ENCODE data around the gene TMEM255B. TPM values are rescaled to one million over a fixed set of nuclear protein-coding genes. Genes with fewer than 3 reads are reported as not detected.

The TMEM255B gene
- total and polyA plus RNA-seq, 11 donors: 1.4 to 20.3 (median 4.4) TPM

DNA sequence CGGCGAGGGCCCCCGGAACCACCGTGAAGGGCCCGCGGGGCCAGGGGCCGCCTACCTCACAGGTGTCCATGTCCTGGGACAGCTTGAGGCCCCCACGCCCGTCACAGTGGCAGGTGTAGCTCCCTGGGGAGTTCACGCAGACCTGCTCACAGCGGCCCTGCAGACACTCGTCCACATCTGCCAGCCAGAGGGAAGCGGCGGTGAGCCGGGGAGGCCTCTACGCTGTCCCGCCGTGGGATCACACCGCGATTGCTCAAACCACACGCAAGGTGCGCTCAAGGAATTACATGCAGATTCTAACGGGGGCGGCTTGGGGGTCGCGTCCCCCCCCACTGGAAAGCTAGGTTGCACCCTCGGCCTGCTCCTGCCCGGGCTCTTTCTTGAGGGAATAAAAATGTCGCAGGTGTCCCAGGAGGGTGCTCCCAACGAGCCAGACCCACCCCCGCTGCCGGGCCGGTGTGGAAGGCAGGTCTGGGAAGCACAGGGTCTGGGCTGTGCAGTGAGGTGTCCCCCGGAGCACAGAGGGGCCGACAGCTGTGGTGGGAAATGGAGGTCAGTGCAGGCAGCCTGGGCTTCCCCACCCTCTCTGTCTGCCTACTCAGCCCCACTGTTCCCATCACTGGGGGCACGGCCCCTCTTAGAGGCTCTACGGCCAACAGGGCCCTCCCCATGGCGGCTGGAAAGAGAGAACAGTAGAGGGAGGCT lies 75.6 kb downstream of the TMEM255B start:
- Histone ChIP-seq H3K4me3 (no peak overlapping the region), H3K27ac (no peak overlapping the region), H3K4me1 (peaks cover 19 to 30% (median 29%) of the 10 kb centered on the region in 12 donors), H3K9me3 (no peaks in the 10 kb centered on the region), H3K27me3 (no peaks in the 10 kb centered on the region), H3K36me3 (peaks cover 2 to 48% (median 40%) of the 10 kb centered on the region in 9 donors)
- TF ChIP-seq, protein P1, sequence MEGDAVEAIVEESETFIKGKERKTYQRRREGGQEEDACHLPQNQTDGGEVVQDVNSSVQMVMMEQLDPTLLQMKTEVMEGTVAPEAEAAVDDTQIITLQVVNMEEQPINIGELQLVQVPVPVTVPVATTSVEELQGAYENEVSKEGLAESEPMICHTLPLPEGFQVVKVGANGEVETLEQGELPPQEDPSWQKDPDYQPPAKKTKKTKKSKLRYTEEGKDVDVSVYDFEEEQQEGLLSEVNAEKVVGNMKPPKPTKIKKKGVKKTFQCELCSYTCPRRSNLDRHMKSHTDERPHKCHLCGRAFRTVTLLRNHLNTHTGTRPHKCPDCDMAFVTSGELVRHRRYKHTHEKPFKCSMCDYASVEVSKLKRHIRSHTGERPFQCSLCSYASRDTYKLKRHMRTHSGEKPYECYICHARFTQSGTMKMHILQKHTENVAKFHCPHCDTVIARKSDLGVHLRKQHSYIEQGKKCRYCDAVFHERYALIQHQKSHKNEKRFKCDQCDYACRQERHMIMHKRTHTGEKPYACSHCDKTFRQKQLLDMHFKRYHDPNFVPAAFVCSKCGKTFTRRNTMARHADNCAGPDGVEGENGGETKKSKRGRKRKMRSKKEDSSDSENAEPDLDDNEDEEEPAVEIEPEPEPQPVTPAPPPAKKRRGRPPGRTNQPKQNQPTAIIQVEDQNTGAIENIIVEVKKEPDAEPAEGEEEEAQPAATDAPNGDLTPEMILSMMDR (IDR thresholded peaks at IDR 0.05): no peak
- no peak for TF ChIP-seq POLR2A (IDR thresholded peaks at IDR 0.05)
- 92 to 95% (median 94%) methylated on average over 16 to 38 of the region's 38 CpGs for WGBS, 4 donors
- ATAC-seq: no peak
- intact Hi-C loops (cut with DNase I): loop anchor here in 1 of 10 donors (5.0 kb wide), 1 partner anchor 48 kb away; no protein-coding TSS in a partner anchor
- peak in 2 of 5 donors; percentile 18 to 54 for DNase-seq

DNA sequence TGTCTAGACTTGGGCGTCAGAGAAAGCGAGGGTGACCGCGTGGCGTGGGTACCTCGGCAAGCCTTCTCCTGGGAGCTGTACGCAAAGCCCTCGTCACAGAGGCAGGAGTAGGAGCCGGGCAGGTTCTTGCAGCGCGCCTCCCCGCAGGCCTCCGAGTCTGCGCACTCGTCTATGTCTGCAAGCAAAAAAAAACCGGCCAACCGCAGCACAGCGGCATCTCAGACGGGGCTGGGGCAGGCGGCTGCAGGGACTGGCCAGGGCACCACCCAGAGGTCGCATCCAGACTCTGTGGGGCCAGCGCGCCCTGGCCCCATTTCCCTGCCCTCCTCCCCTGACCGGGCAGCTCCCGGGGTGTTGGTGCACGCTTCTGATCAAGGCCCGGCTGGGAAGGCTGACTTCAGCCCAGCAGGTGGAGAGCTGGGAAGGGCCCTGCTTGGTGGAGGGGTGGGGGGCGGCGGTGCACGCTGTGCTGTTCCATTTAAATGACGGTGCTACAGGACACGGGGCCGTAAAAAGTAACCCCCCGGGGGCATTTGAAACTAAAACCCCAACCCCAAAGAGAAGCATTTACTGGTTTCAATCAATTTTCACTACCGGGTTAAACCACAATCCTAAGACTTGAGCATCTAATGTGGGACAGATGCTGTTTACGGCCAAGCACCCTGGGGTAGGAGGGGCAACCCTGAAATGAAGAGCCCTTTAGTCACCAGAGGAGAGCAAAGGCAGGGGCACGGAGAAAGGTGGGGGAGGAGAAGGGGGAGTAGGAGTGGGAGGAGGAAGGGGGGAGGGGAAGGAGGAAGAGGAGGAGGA lies 76.6 kb downstream of the TMEM255B start:
- 90 to 91% (median 90%) methylated on average over 36 to 37 of the region's 37 CpGs for WGBS, 4 donors
- Histone ChIP-seq H3K27ac (no peak overlapping the region), H3K36me3 (peaks cover 2 to 50% (median 40%) of the 10 kb centered on the region in 9 donors), H3K9me3 (no peaks in the 10 kb centered on the region), H3K4me3 (no peak overlapping the region), H3K4me1 (peaks cover 24 to 40% (median 39%) of the 10 kb centered on the region in 12 donors), H3K27me3 (no peaks in the 10 kb centered on the region)
- TF ChIP-seq, protein P1 (IDR thresholded peaks at IDR 0.05): no peak
- TF ChIP-seq POLR2A (IDR thresholded peaks at IDR 0.05): no peak
- no peak for ATAC-seq
- DNase-seq: peak in 1 of 5 donors; percentile 60
- intact Hi-C loops (cut with DNase I): loop anchor here in 3 of 10 donors (2.0 to 5.0 kb wide), 4 partner anchors 15 to 47 kb away; no protein-coding TSS in a partner anchor

DNA sequence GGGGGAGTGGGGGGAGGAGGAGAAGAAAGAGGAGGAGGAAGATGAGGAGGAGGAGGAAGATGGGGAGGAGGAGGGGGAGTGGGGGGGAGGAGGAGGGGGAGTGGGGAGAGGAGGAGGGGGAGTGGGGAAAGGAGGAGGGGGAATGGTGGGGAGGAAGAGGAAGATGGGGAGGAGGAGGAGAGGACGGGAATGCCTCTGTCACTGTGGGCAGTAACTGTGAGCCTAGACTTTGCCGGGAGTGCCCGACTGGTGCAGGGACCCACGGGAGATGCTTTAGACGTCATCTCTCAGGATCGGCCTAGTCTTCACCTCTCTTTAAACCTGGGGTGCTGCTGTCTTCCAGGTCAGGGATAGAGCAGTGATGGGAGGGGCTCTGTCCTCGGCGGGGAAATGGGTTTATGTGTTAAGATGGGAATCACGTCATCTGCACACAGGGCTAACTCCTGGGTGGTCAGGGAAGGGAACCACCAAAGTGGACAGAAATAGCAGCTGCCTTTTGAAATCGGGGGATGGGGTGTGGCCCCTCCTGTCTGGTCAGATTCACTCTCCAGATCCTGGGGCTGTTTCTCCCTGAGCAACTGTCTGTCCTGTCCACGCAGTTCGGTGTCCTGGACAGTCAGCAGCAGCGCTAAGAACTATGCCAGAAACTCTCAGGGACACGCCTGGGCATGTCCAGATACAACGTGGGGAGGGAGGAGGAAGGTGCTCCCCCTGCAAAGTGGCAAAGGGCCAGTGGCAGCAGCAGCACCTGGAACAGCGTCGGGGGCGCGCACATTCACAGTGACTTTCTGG lies 77.9 kb downstream of the TMEM255B start:
- no peaks in the 10 kb centered on the region for H3K9me3 ChIP-seq
- WGBS, 4 donors: 13 to 19% (median 13%) methylated on average over 14 to 19 of the region's 19 CpGs
- H3K27ac ChIP-seq: peak overlapping the region; percentile 8 to 97 (median 86)
- H3K4me3 ChIP-seq: peak overlapping the region in 4 of 12 donors; percentile 5 to 21 (median 14)
- DNase-seq: peak; percentile 71 to 85 (median 79)
- H3K4me1 ChIP-seq: peaks cover 24 to 53% (median 41%) of the 10 kb centered on the region in 12 donors
- peaks cover 2 to 46% (median 40%) of the 10 kb centered on the region in 9 donors for H3K36me3 ChIP-seq
- TF ChIP-seq, protein P1 (IDR thresholded peaks at IDR 0.05): no peak
- no peak for TF ChIP-seq POLR2A (IDR thresholded peaks at IDR 0.05)
- H3K27me3 ChIP-seq: no peaks in the 10 kb centered on the region
- peak; percentile 79 to 88 (median 82) for ATAC-seq
- intact Hi-C loops (cut with DNase I): loop anchor here in 3 of 10 donors (1.0 to 5.0 kb wide), 5 partner anchors 16 to 45 kb away; no protein-coding TSS in a partner anchor
